GM19328 (cell line): Measurements from ENCODE around the gene BICRA.
"Not testable (repeated sequence)": the region's sequence is repeated elsewhere in the genome, so short reads cannot be mapped to it uniquely, and the experiment has no call there.

Experiments
- ATAC-seq: cut with Tn5 transposase; IDR thresholded peaks from one replicate; pipeline ENCODE4 v1.9.1; 2021; ENCODE audit warnings: mild to moderate bottlenecking, moderate library complexity; ENCODE audit not compliant: unreplicated experiment

The BICRA gene

DNA sequence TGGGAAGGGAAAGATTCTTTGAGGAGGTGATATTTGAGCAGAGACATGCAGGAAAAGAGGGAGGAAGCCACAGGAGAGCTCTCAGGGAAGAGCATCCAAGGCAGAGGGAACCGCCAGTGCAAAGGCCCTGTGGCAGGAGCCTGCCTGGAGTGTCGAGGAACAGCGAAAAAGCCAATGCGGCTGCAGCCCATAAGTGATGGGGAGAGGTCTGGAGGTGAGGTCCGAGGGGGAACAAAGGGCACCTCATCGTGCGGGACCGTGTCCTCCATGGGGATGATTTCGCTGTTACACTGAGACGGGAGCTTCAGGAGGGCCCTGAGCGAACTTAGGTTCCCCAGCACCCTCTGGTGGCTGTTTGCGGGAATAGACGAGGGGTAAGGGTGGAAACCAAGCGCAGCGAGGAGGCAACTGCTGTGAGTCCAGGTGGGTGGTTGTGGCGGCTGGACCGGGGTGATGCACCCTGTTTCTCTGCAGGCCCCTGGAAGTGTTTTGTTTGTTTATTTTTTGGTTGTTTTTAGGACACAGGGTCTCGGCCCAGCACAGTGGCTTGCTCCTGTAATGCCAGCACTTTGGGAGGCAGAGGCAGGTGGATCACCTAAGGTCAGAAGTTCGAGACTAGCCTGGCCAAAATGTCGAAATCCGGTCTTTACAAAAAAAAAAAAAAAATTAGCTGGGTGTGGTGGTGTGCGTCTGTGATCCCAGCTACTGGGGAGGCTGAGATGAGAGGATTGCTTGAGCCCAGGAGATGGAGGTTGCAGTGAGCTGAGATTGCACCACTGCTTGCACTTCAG, 98.4 kb downstream of the BICRA start:
- ATAC-seq = no peak

DNA sequence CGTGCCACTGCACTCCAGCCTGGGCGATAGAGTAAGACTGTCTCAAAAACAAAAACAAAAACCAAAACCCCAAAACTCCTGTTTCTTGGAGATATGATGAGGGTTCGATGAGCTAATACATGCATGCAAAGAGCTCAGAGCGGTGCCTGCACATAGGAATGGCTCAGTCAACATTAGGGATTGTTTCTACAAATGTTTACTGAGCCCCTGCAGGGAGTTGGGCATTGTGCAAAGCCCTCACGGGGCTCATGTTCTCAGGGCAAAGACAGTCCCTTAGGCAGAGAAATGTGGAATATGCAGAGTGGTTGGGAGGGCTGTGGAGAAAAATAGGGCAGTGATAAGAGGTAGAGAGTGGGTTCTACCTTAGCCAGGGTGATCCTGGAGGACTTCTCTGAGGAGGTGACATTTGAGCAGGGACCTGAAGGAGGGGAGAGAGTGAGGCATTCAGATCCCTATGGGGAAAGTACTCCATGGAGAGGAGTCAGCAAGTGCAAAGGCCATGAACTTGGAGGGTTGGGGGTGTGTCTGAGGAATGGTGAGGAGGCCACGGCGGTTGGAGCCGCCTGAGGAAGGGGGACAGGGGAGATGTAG, 102.8 kb downstream of the BICRA start:
- no peak for ATAC-seq

DNA sequence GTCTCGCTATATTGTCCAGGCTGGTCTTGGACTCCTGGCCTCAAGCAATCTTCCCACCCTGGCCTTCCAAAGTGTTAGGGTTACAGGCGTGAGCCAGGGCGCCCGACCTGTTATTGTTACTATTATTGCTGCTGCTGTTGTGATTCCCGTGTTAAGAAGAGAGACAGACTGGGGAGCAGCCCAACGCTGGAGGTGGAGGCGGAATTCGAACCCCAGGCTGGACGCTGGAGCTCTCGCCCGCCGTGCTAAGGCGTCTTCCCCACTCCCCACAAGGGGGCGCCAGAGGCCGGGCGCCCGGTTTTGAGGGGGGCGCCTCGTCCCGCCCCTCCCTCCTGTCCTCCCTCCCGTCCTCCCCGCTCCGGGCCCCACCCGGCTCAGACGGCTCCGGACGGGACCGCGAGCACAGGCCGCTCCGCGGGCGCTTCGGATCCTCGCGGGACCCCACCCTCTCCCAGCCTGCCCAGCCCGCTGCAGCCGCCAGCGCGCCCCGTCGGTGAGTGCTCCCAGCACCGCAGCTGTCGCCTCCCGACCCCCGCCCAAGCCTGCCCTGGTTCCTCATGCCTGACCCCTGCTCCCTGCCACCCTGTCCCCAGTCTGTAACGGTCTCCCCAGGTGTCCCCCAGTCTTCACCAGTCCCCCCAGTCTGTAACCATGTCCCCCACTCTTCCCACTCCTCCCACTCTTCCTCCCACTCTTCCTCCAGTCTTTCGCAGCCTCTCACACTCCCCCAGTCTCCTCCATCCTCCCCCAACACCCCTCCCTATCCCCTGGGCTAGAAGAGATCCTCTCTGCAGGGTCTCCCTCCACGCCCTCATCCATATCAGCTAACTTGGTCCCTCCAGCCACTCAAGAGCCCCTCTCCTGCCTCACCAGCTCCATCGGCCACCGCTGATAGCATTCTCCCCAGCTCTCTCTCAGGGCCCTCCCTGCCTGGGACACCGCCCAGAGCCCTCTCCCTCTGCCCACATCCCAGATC, 104.4 kb downstream of the BICRA start, which contains the start of gene EHD2:
Gene EHD2 (plus strand): TSS at position 377 of the 976 bp plus-strand sequence. CDS start 3,191 bp downstream, outside the sequence.
- ATAC-seq = no peak

DNA sequence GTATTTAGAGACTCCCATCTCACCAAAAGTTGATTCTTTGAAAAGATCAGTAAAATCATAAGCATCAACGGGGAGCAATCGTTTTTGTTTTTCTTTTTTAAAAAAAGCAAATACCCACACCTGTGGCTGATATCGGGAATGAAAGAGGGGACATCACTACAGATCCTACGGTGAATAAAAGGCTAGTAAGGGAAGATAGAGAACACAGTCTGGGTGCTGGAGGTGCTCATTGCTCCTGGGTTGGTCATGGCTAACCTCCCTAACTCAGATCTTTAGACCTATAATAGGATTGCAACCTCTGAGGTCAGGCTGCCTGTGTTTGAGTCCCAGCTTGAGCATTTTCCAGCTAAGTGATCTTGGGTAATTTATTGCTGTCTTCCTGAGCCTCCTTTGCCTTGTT, 105.4 kb downstream of the BICRA start:
- ATAC-seq = no peak

DNA sequence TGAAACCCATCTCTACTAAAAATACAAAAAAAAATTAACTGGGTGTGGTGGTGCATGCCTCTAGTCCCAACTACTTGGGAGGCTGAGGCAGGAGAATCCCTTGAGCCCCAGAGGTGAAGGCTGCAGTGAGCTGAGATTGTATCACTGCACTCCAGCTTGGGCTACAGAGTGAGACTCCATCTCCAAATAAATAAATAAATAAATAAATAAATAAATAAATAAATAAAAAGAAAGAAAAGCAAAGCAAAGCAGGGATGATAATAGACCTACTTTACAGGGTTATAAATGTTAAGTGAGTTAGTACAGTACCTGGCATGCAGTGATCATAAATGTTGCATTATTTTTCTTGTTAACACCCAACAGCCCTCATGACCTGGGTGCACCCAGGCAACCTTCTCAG, 105.9 kb downstream of the BICRA start:
- ATAC-seq = not testable (repeated sequence)

DNA sequence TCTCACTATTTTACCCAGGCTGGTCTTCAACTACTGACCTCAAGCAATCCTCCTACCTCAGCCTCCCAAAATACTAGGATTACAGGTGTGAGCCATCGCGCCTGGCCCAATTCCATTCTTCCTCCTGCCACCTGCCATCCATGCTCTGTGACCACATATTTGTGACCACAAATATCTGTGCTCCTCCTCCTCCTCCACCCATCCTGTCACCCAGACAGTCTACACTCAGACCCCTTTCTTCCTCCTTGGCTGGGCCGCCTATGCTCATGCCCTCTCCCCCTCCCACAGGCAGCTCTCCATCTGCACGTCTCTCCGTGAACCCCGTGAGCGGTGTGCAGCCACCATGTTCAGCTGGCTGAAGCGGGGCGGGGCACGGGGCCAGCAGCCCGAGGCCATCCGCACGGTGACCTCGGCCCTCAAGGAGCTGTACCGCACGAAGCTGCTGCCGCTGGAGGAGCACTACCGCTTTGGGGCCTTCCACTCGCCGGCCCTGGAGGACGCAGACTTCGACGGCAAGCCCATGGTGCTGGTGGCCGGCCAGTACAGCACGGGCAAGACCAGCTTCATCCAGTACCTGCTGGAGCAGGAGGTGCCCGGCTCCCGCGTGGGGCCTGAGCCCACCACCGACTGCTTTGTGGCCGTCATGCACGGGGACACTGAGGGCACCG, 107.5 kb downstream of the BICRA start:
- ATAC-seq = no peak

DNA sequence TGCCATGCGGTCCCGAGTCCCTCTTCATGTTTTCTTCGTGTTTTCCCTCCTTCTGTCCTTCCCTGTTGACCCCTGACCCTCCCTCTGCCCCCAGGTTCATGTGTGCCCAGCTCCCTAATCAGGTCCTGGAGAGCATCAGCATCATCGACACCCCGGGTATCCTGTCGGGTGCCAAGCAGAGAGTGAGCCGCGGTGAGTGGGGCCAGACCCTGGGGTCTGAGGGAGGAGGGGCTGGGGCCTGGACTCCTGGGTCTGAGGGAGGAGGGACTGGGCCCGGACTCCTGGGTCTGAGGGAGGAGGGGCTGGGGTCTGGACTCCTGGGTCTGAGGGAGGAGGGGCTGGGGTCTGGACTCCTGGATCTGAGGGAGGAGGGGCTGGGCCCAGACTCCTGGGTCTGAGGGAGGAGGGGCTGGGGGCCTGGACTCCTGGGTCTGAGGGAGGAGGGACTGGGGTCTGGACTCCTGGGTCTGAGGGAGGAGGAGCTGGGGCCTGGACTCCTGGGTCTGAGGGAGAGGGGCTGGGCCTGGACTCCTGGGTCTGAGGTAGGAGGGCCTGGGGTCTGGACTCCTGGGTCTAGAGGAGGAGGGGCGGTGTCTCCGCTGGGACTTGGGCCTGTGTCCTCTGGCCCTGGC, 109.6 kb downstream of the BICRA start:
- ATAC-seq = not testable (repeated sequence)

DNA sequence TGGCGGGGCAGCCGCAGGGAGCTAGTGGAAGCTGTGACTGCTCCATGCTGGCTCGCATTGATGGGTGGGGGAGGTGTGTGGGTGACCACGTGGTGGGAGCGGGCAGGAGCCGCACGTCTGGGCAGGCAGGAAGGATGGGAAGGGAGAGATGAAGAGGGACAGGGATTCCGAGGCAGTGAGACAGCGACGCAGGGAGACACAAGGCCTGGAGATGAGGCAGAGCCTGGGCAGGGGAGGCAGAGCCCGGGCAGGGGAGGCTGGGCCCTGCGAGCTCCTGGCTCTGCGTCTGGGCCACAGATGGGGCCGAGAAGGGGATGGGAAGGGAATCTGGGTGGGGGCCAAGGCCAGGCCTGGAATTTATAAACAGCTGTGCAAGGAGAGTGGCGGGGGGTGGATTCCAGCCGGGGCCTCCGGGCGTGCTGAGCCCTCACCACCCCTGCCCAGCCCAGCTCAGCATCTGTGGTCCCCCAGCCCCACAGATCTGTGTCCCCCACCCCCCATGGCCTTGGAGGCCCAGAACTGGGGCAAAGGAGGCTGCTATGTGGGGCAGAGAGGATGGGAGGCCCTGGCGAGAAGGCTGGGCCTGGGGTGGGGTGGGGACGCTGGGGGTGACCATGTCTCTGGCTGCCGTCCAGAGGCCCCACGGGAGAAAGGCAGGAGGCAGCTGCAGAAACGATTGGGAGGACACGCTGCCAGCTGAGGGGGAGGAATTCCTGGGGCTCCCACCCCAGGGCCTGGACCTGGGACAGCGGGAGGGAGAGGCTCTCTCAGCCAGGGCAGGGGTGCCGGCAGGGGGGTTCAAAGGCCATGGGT, 110.3 kb downstream of the BICRA start:
- no peak for ATAC-seq

DNA sequence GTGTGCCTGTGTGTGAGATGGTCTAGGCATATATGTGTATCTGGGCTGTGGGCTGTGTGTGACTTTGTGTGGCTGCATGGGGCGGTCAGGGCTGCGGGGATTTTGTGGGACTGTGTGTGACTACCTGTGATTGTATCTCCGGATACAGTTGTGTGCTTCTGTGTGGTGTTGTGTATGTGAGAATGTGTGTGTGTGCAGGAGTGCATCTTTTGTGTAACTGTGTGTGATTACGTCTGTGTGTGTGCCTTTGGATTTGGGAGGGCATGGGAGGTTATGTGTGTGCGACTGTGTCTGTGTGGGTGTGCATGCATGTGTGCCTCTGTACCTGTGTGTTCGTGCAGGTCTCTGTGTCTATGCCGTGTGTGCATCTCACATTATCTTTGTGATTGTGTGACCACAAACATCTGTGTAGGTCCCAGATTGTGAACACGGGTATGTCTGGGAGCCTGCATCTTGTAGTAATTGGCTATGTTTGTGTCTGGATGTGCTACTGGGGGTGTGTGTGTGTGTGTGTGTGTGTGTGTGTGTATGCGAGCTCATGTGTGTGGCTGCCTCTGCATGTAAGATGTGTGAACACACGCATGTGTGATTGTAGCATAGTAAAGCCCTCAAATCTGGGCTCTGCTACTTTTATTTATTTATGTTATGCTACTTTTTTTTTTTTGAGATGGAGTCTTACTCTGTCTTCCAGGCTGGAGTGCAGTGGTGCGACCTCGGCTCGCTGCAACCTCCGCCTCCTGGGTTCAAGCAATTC, 111.9 kb downstream of the BICRA start:
- no peak for ATAC-seq

DNA sequence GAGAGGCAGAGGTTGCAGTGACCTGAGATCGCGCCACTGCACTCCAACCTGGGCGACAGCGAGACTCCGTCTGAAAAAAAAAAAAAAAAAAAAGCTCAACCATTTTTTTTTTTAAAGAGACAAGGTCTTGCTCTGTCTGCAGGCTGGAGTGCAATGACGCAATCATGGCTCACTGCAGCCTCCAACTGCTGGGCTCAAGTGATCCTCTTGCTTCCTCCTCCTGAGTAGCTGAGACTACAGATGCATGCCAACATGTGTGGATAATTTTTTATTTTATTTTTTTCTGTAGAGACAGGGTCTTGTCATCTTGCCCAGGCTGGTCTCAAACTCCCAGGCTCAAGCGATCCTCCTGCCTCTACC, 114.6 kb downstream of the BICRA start:
- no peak for ATAC-seq

DNA sequence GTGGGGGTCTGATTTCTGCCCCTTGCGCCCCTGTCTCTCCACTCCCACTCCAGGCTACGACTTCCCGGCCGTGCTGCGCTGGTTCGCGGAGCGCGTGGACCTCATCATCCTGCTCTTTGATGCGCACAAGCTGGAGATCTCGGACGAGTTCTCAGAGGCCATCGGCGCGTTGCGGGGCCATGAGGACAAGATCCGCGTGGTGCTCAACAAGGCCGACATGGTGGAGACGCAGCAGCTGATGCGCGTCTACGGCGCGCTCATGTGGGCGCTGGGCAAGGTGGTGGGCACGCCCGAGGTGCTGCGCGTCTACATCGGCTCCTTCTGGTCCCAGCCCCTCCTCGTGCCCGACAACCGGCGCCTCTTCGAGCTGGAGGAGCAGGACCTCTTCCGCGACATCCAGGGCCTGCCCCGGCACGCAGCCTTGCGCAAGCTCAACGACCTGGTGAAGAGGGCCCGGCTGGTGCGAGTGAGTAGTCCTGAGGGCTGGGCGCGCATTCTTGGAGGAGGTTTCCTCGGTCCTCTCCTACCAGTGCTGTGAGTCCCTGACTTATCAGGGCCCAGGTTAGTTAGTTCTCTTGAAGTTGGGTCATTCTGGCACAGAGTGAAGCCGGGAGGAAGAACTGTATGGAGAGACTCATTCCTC, 116.9 kb downstream of the BICRA start:
- no peak for ATAC-seq

DNA sequence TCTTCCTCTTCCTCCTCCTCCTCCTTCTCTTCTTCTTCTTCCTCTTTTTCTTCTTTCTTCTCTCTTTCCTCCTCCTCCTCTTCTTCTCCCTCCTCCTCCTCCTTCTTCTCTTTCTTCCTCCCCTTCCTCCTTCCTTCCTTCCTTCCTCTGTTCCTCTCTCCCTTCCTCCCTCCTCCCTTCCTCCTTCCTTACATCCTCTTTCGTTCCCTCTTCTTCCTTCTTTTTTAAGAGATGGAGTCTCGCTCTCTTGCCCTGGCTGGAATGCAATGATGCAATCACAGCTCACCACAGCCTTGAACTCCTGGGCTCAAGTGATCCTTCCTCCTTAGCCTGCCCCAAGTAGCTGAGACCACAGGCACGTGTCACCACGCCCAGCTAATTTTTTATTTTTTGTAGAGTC, 117.5 kb downstream of the BICRA start:
- no peak for ATAC-seq

DNA sequence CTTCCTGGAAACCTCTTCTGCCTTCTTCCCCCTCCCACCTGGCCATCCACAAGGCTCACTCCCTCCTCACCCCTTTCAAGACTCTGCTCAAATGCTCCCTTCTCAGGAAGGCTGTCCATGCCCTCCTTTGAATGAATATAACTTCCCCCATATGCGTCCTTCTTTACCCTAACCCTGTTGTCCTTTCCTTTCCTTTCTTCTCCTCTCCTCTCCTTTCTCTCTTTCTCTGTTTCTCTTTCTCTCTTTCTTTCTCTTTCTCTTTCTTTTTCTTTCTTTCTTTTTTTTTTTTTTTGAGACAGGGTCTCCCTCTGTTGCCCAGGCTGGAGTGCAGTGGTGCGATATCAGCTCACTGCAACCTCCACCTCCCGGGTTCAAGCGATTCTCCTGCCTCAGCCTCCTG, 119.4 kb downstream of the BICRA start:
- ATAC-seq = not testable (repeated sequence)

DNA sequence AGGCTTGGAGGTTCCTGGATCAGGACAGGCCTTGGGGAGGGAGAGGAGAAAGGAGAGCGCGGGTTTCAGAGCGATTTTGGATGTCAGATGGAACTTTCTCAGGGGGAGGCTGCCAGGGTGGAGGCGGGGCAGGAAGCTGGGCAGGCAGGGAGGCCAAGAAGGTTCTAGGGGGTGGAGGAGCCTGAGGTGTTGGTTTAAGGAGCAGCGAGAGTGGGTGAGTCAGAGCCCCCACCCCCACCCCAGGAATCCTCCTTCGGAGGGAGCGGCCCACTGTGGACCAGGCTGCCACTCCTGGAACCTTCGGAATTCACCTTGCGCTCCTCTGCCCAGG, 120.5 kb downstream of the BICRA start:
- ATAC-seq = no peak

DNA sequence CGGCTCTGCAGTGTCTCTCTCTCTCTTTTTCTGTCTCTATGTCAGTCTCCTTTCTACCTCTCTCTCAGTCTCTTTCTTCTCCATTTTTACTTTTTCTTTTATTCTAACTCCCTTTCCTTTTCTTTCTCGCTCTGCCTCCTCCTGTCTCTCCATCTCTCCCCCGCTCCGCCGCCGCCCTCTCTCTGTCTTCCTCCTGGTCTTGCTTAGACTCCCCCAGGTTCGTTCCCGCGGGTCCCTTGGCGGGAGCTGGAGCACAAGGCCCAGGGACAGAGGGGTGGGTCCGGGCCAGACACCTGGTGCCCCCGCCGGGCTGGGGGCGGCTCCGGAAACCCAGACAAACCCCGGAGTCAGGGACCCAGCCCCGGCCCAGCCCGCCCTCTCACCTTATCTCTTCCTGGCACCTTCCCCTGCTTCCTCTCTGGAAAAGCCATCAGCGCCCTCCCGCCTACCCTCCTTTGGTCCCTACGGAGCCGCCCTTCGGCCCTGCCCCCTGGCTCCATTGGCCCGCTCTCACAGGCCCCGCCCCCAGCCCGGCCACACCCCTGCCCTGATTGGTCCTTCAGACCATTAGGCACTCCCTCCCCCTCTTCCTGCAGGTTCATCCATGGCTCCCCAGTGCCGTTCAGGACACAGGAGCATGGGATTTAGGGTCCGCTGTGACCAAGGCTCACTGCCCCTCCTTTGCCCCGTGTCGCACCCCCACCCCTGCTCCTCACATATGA, 121.0 kb downstream of the BICRA start:
- no peak for ATAC-seq

DNA sequence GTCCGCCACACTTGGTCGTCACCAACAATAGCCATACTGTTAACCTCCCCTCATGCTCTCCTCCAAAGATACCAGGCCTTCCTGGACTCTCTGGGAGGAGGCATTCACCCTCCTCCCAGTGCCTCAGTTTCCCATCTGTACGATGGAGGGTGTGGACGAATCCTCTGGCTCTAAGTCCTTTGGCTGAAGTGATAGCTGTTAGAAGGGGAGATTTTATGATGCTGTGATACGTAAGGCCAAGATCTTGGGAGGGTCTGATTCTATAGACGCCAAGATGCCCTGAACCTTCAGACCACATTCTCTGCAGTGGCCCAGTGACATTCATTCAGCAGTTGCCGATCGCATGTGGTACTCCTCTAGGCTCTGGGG, 121.6 kb downstream of the BICRA start:
- no peak for ATAC-seq

DNA sequence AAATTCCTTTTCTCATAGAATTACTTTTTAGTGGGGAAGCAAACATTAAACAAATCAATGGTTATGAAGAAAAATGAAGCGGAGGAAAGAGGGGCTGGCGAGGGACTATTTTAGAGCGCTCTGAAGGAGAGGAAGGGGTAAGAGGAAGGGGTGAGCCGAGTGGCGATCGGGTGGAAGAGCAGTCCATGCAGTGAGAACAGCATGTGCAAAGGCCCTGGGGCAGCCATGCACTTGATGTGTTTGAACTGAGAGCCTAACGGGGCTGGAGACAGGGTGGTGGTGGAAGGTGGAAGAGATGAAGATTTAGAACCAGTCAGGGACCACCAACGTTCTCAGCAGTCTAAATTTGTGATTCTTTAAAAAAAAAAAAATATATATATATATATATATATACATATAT, 122.0 kb downstream of the BICRA start:
- no peak for ATAC-seq

DNA sequence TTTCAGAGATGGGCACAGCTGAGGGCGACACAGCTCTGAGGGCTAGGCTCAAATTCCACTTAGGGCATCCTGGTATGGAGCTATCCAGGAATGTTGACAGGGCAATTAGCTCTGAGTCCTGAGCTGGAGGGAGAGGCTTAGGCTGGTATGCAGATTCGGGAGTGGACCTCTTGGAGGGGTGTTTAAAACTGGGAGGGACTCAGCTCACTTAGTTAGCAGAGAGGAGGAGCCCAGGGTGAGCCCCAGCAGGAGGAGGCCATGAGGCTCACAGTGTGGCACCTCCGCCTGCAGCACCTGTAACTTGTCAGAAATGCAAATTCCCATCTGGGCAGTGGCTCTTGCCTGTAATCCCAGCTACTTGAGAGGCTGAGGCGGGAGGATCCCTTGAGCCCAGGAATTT, 126.2 kb downstream of the BICRA start:
- no peak for ATAC-seq
